ENCODE data around the gene TSPAN14. TPM values are rescaled to one million over a fixed set of nuclear protein-coding genes. Genes with fewer than 3 reads are reported as not detected.

TSPAN14 gene
- total RNA-seq, 1 donor from 2014 or later: 31.3 TPM

GRCh38 chr10:80485076-80485945, 31.2 kb downstream of the TSPAN14 start:
- ATAC-seq (peak; percentile 13), DNase-seq (ENCODE audit: low spot score) (no peak)

- no peak for DNase-seq (ENCODE audit: low spot score)
- peak; percentile 11 for ATAC-seq
Observed at GRCh38 chr10:80485946-80486764, 32.0 kb downstream of the TSPAN14 start.

- ATAC-seq: no peak
- DNase-seq (ENCODE audit: low spot score): no peak
Observed at GRCh38 chr10:80486785-80487420, 32.8 kb downstream of the TSPAN14 start.

GRCh38 chr10:80487421-80487785, 33.3 kb downstream of the TSPAN14 start:
- DNase-seq (ENCODE audit: low spot score) (no peak), ATAC-seq (no peak)

GRCh38 chr10:80487791-80488538, 33.9 kb downstream of the TSPAN14 start:
- ATAC-seq: no peak
- no peak for DNase-seq (ENCODE audit: low spot score)

GRCh38 chr10:80488539-80489066, 34.5 kb downstream of the TSPAN14 start:
- ATAC-seq: no peak
- DNase-seq (ENCODE audit: low spot score): no peak

- DNase-seq (ENCODE audit: low spot score) (no peak), ATAC-seq (no peak)
Observed at GRCh38 chr10:80489371-80490112, 35.4 kb downstream of the TSPAN14 start.

GRCh38 chr10:80491251-80492102, 37.4 kb downstream of the TSPAN14 start:
- DNase-seq (ENCODE audit: low spot score) (peak; percentile 67), ATAC-seq (peak; percentile 77)

- no peak for ATAC-seq
- DNase-seq (ENCODE audit: low spot score): no peak
Observed at GRCh38 chr10:80492848-80493521, 38.9 kb downstream of the TSPAN14 start.

GRCh38 chr10:80493522-80494051, 39.5 kb downstream of the TSPAN14 start:
- no peak for DNase-seq (ENCODE audit: low spot score)

GRCh38 chr10:80496555-80497172, 42.6 kb downstream of the TSPAN14 start:
- ATAC-seq: no peak

More at GRCh38 chr10:80493522-80494051, 39.5 kb downstream of the TSPAN14 start:
- ATAC-seq: no peak

GRCh38 chr10:80497187-80498077, 43.3 kb downstream of the TSPAN14 start:
- ATAC-seq (peak; percentile 3), DNase-seq (ENCODE audit: low spot score) (peak; percentile 68)

More at GRCh38 chr10:80496555-80497172, 42.6 kb downstream of the TSPAN14 start:
- DNase-seq (ENCODE audit: low spot score): no peak

GRCh38 chr10:80498078-80498832, 44.1 kb downstream of the TSPAN14 start:
- DNase-seq (ENCODE audit: low spot score) (no peak), ATAC-seq (no peak)

GRCh38 chr10:80498833-80499741, 45.0 kb downstream of the TSPAN14 start:
- DNase-seq (ENCODE audit: low spot score): peak; percentile 93

More at GRCh38 chr10:80498833-80499741, 45.0 kb downstream of the TSPAN14 start:
- ATAC-seq: peak; percentile 77

Measured in left lobe of liver (tissue), 2 donors.